ENCODE measurements around the gene IL13.
A peak's percentile ranks its signal among the peaks of the same experiment; 100 is the strongest.

The IL13 gene

GRCh38 chr5:132639706-132640130, 18.3 kb upstream of the IL13 start:
- Histone ChIP-seq H3K27ac (no peak overlapping the region), H3K36me3 (peaks cover 15% of the 10 kb centered on the region), H3K4me3 (ENCODE audit: low read depth in 1 of 2, low read length in 1 of 2) (no peak overlapping the region), H3K27me3 (no peaks in the 10 kb centered on the region), H3K9me3 (no peaks in the 10 kb centered on the region), H3K4me1 (ENCODE audit: control insufficient read depth in 1 of 2, insufficient read depth in 1 of 2, low read depth in 1 of 2, low read length in 1 of 2) (peaks cover 19 to 22% of the 10 kb centered on the region in 2 experiments)
- no peak for TF ChIP-seq CTCF (IDR thresholded peaks at IDR 0.05)

- no peaks in the 10 kb centered on the region for H3K27me3 ChIP-seq
- H3K36me3 ChIP-seq: peaks cover 15% of the 10 kb centered on the region
- H3K4me1 ChIP-seq (ENCODE audit: control insufficient read depth in 1 of 2, insufficient read depth in 1 of 2, low read depth in 1 of 2, low read length in 1 of 2): peaks cover 19 to 22% of the 10 kb centered on the region in 2 experiments
- H3K9me3 ChIP-seq: no peaks in the 10 kb centered on the region
- H3K27ac ChIP-seq: peak overlapping the region; percentile 46
- TF ChIP-seq CTCF (IDR thresholded peaks at IDR 0.05): no peak
- H3K4me3 ChIP-seq (ENCODE audit: low read depth in 1 of 2, low read length in 1 of 2): no peak overlapping the region
These were observed 17.4 kb upstream of the IL13 start for GRCh38 chr5:132640613-132641012.

- Histone ChIP-seq H3K4me1 (ENCODE audit: control insufficient read depth in 1 of 2, insufficient read depth in 1 of 2, low read depth in 1 of 2, low read length in 1 of 2) (peaks cover 19 to 22% of the 10 kb centered on the region in 2 experiments), H3K36me3 (peaks cover 15% of the 10 kb centered on the region), H3K9me3 (no peaks in the 10 kb centered on the region), H3K27me3 (no peaks in the 10 kb centered on the region), H3K4me3 (ENCODE audit: low read depth in 1 of 2, low read length in 1 of 2) (no peak overlapping the region), H3K27ac (peak overlapping the region; percentile 46)
- no peak for TF ChIP-seq CTCF (IDR thresholded peaks at IDR 0.05)
These were observed 16.7 kb upstream of the IL13 start for GRCh38 chr5:132641241-132641723.

- Histone ChIP-seq H3K36me3 (peaks cover 15% of the 10 kb centered on the region), H3K27me3 (no peaks in the 10 kb centered on the region), H3K4me1 (ENCODE audit: control insufficient read depth in 1 of 2, insufficient read depth in 1 of 2, low read depth in 1 of 2, low read length in 1 of 2) (peaks cover 19 to 22% of the 10 kb centered on the region in 2 experiments), H3K9me3 (no peaks in the 10 kb centered on the region), H3K4me3 (ENCODE audit: low read depth in 1 of 2, low read length in 1 of 2) (no peak overlapping the region), H3K27ac (no peak overlapping the region)
- no peak for TF ChIP-seq CTCF (IDR thresholded peaks at IDR 0.05)
These were observed 16.1 kb upstream of the IL13 start for GRCh38 chr5:132641841-132642240.

GRCh38 chr5:132644177-132644576, 13.8 kb upstream of the IL13 start:
- Histone ChIP-seq H3K36me3 (peaks cover 4% of the 10 kb centered on the region), H3K27me3 (peaks cover 19% of the 10 kb centered on the region), H3K27ac (no peak overlapping the region), H3K4me3 (ENCODE audit: low read depth in 1 of 2, low read length in 1 of 2) (no peak overlapping the region), H3K9me3 (no peaks in the 10 kb centered on the region), H3K4me1 (ENCODE audit: control insufficient read depth in 1 of 2, insufficient read depth in 1 of 2, low read depth in 1 of 2, low read length in 1 of 2) (peaks cover 19 to 22% of the 10 kb centered on the region in 2 experiments)
- TF ChIP-seq CTCF (IDR thresholded peaks at IDR 0.05): no peak

All from neutrophil (primary cell).